Naive B cell (primary cell): Measurements from ENCODE around the gene CCNI2. TPM values are rescaled to one million over a fixed set of nuclear protein-coding genes. Genes with fewer than 3 reads are reported as not detected.

Source experiments
- ATAC-seq, 2 donors: fragments of 150-1000 bp; cut with Tn5 transposase; 2 replicates each; pipeline ENCODE4 v1.10.0; 2021; ENCODE audit warnings: low read depth in 2 of 2, mild to moderate bottlenecking in 2 of 2, moderate library complexity in 2 of 2
- DNase-seq: peaks from one replicate; pipeline ENCODE4 v3.0.0; 2022
- H3K27ac Mint-ChIP-seq, 6 donors: one replicate each; pipeline ENCODE4 v1.8.0; 2020 to 2022; ENCODE audit warnings: mild to moderate bottlenecking in 6 of 6, mixed read lengths in 6 of 6, moderate library complexity in 5 of 6, inconsistent platforms in 2 of 6
- H3K27me3 Mint-ChIP-seq, 3 donors: one replicate each; pipeline ENCODE4 v1.8.0; 2021 to 2022; ENCODE audit warnings: mixed read lengths in 3 of 3, mild to moderate bottlenecking in 1 of 3
- H3K36me3 Mint-ChIP-seq, 2 donors: one replicate each; pipeline ENCODE4 v1.8.0; 2020 to 2022; ENCODE audit warnings: mixed read lengths in 2 of 2, inconsistent platforms in 1 of 2, mild to moderate bottlenecking in 1 of 2
- H3K4me1 Mint-ChIP-seq, 3 donors: one replicate each; pipeline ENCODE4 v1.8.0; 2020 to 2022; ENCODE audit warnings: mixed read lengths in 3 of 3, inconsistent platforms in 1 of 3, mild to moderate bottlenecking in 1 of 3, moderate library complexity in 1 of 3
- H3K4me3 Mint-ChIP-seq, 8 donors: one replicate each; pipeline ENCODE4 v1.8.0; 2020 to 2022; ENCODE audit warnings: mild to moderate bottlenecking in 8 of 8, mixed read lengths in 8 of 8, moderate library complexity in 8 of 8, inconsistent platforms in 2 of 8
- H3K9me3 Mint-ChIP-seq, 7 donors: one replicate each; pipeline ENCODE4 v1.8.0; 2020 to 2022; ENCODE audit warnings: mixed read lengths in 7 of 7, mild to moderate bottlenecking in 5 of 7, inconsistent platforms in 2 of 7, moderate library complexity in 1 of 7
- polyA plus RNA-seq, 6 donors: library from polyadenylated mRNA; unstranded; fragments of 300-500 nt; fragmentation: Illumina TruSeq; gene quantifications; one replicate each; pipeline ENCODE4 v1.2.3, GENCODE V29; 2021; ENCODE audit warnings: low read depth in 6 of 6

The CCNI2 gene
- polyA plus RNA-seq, 6 donors from 2014 or later = not detected

DNA sequence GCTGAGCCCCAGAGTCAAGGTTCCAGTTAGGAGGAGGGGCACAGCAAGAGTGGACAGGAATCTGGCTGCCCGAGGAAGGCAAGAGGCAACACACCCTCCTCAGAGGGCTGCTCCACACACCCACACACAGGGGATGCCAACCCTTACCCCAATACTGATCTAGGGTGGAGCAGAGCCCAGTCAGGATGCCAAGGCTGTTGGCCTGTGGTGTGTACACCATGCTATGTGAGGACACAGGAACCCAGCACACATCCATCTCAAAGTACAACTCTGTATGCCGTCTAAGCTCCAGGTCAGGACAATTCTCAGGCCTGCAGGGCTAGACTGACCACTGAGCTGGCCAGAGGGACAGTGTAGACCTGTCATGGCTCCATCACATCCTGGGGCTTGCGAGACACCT is 27.2 kb downstream of the CCNI2 start:
- Mint-ChIP-seq H3K4me1 (peaks cover 7 to 13% (median 11%) of the 10 kb centered on the region in 3 donors), H3K27me3 (peaks cover 44 to 53% (median 45%) of the 10 kb centered on the region in 3 donors), H3K4me3 (no peak overlapping the region), H3K36me3 (no peaks in the 10 kb centered on the region), H3K9me3 (no peaks in the 10 kb centered on the region), H3K27ac (no peak overlapping the region)
- no peak for ATAC-seq
- DNase-seq = no peak

DNA sequence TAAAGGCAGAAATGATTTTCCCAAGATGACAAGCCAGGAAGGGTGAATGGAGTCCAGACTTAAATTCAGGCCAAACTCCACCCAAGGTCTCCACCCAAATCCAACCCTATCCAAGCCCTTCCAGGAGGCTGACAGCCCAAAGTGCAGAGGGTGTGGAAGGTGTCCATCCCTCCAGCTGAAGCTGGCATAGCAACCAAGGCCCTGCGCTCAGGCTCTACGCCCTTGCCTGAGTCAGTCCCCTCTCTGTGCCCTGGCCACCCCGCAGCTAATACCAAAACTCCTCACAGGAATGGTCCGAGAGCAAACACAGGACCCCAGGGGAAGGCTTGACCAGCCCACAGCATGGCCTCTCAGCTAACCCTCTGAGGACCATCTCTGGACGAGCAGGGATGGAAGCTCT is 27.7 kb downstream of the CCNI2 start:
- Mint-ChIP-seq H3K36me3 (no peaks in the 10 kb centered on the region), H3K4me3 (peak overlapping the region in 2 of 8 donors; percentile 4 to 35), H3K4me1 (peaks cover 7 to 13% (median 11%) of the 10 kb centered on the region in 3 donors), H3K27ac (no peak overlapping the region), H3K9me3 (no peaks in the 10 kb centered on the region), H3K27me3 (peaks cover 48 to 58% (median 50%) of the 10 kb centered on the region in 3 donors)
- ATAC-seq (no peak), DNase-seq (no peak)

DNA sequence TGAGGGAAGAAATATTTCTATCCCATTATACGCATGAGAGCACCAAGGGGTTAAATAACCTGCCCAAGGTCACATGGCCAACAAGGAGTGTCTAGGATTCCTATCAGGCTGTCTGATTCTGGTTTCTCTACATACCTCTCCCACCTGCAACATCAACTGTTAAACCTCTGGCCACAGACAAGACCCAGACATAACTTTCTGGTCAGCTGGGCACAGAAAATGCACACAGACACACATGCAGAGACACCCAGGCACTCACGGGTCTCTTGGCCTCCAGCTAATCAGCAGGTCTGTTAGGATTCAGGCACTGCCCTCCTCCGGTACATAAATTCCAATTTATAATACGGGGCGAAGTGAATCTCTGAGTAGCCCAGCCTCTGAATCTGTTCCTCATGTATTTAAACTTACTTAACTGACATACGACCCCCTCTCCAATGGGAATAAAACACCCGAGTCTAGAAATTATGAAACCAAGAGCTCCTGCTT is 28.3 kb downstream of the CCNI2 start:
- peak overlapping the region in 7 of 8 donors; percentile 6 to 79 (median 44) for H3K4me3 Mint-ChIP-seq
- H3K27ac Mint-ChIP-seq = no peak overlapping the region

DNA sequence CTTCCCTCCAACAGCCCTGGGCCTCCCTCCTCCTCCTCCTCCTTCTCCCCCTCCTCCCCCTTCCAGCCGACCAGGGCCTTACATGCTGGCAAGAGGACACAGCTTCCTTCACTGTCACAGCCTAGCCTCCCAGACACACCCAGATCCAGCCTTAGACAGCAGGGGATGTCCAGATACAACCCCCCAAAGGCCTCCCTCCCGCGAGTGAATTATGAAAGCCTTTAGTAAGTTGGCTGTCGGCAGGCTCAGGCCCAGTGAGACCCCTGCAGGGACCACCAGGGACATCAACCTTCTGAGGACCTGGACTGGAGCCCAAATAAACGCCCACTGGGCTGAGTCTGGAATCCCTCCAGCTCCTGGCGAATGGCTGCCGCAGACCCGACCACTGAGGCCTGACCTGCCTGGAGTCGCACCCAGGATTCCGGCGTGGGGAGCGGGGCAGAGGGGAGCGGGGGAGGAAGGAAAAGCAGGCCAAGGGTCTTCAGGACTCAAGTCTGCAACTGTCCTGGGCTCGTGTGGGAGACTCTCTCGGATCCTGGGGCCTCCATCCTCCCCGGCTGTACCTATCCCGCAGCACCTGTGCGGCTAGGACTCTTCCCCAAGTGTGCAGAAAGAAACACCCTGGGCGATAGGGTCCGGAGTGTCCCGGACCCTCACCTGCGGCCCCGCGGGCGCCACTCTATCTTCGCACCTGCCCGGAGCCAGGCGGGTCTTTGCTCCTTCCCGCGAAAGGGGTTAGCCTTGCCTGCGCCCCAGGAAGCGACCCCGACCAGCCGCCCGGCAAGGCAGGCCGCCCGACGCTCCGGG is 29.1 kb downstream of the CCNI2 start:
- no peaks in the 10 kb centered on the region for H3K36me3 Mint-ChIP-seq
- no peak overlapping the region for H3K27ac Mint-ChIP-seq
- ATAC-seq = peak; percentile 22 to 26
- H3K4me3 Mint-ChIP-seq = peak overlapping the region; percentile 17 to 84 (median 74)
- H3K9me3 Mint-ChIP-seq = no peaks in the 10 kb centered on the region
- peaks cover 49 to 67% (median 64%) of the 10 kb centered on the region in 3 donors for H3K27me3 Mint-ChIP-seq
- no peak for DNase-seq
- H3K4me1 Mint-ChIP-seq = peaks cover 7 to 13% (median 11%) of the 10 kb centered on the region in 3 donors

More for the DNA sequence above, 28.3 kb downstream of the CCNI2 start:
- ATAC-seq (no peak), DNase-seq (no peak)
- Mint-ChIP-seq H3K4me1 (peaks cover 7 to 13% (median 11%) of the 10 kb centered on the region in 3 donors), H3K27me3 (peaks cover 49 to 60% (median 56%) of the 10 kb centered on the region in 3 donors), H3K9me3 (no peaks in the 10 kb centered on the region), H3K36me3 (no peaks in the 10 kb centered on the region)

DNA sequence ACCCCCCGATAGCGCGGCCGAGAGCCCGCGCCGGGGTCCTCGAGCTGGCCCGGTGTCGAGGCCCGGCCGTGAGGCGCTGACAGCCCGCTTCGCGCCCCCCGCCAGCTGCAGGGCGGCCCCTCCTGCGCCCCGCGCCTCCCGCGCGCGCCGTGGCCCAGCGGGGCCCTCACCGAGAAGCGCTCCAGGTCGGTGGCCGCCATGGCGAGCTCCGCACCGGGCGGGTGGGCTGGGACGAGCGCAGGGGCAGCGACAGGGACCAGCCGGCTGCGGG is 29.6 kb downstream of the CCNI2 start:
- no peak for ATAC-seq

DNA sequence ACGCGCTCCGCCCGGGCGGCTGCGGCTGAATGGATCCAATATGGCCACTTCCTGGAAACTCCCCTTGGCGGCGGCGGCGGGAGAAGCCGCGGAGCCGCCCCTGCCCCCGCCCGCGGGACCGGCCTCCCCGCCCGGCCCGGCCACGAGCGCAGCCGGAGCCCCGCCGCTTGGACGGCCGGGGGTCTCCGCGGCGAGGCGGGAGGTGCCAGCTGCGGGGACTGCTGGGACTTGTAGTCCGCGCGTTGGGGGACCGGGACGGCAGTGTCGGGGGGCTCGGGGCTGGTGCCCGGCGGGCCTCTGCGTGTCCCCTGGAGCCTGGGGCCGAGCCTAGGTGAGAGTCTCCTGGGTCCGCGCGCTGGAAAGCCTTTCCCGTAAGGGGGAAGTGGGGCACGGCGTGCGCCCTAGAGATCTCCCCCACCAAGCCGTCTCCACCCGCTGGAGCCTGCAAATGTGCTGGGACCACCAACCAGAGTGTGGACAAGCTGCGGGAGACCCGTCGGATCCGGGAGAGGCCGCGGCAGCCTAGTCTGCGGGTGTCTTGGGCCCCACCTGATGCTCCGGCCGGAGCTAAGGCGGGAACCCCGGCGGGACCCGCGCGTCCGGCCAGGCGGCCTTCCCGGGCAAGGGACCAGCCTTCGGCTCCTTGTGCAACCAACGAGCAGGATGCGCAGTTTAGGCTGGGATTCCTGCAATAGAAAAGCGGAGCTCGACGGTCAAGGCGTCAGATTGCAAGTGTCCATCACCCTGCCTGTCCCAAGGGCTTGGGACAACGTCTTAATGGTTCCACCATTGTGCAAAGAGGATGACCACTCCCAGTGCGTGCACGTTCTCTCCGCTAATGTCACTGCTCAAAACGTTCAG is 30.2 kb downstream of the CCNI2 start, which contains the start of gene SEPTIN8:
TSS of gene SEPTIN8 (minus strand) at position 31 of the 861 bp plus-strand sequence. CDS start 102 bp downstream, outside the sequence.
- no peaks in the 10 kb centered on the region for H3K9me3 Mint-ChIP-seq

More for the DNA sequence above, 29.6 kb downstream of the CCNI2 start:
- no peaks in the 10 kb centered on the region for H3K36me3 Mint-ChIP-seq
- no peaks in the 10 kb centered on the region for H3K9me3 Mint-ChIP-seq
- H3K4me3 Mint-ChIP-seq = peak overlapping the region in 1 of 8 donors; percentile 80
- H3K27ac Mint-ChIP-seq = no peak overlapping the region
- peaks cover 7 to 13% (median 11%) of the 10 kb centered on the region in 3 donors for H3K4me1 Mint-ChIP-seq
- peaks cover 55 to 72% (median 69%) of the 10 kb centered on the region in 3 donors for H3K27me3 Mint-ChIP-seq
- DNase-seq = peak; percentile 7

DNA sequence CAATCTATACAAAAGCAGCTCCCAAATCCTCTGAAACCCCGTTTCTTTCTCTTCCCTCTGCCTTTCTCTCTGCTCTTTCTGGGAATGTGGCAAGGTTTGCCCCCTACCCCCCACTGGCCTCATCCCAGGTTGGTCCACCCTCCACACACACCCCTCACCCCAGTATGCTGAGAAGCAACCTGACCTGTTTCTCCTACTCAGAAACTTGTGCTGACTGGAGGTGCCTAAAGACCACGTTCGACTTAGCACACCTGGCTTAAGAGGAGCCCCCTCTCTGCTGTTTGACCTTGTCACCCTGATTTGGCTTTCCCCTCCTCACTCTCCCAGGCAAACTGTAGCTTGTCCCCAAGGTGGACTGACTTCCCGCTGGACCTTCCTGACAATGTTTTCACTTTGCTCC is 30.9 kb downstream of the CCNI2 start:
- peak overlapping the region in 4 of 6 donors; percentile 14 to 68 (median 38) for H3K27ac Mint-ChIP-seq

More for the DNA sequence above, 30.2 kb downstream of the CCNI2 start, which contains the start of gene SEPTIN8:
- Mint-ChIP-seq H3K4me3 (peak within 1 kb of the TSS; percentile 71 to 89 (median 81)), H3K27ac (peak within 1 kb of the TSS in 2 of 6 donors; percentile 60 to 68), H3K27me3 (peaks cover 56 to 75% (median 73%) of the 10 kb centered on the region in 3 donors), H3K4me1 (peaks cover 7 to 13% (median 11%) of the 10 kb centered on the region in 3 donors), H3K36me3 (no peaks in the 10 kb centered on the region)
- ATAC-seq (peak; percentile 81 to 83), DNase-seq (peak; percentile 44)

DNA sequence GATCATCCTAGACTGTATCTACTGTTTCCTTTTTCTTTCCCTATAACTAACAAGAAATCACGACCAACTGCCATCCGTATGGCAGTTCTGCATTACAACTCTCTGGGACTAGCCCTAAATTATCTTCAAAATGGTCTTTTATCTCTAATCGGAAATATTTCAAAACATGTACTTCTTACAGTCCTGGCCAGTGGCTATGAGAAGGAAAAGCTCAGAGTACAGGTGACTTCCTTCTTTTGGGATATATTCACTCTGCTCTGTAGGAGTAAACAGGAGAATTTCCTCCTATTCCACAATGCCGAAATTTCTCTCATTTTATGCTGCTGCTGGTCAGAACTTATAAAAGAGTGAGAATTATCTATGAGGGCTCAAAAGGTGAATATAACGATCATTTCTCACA is 31.6 kb downstream of the CCNI2 start:
- H3K27me3 Mint-ChIP-seq = peaks cover 57 to 76% (median 71%) of the 10 kb centered on the region in 3 donors
- H3K4me3 Mint-ChIP-seq = peak overlapping the region in 3 of 8 donors; percentile 3 to 82 (median 80)

More for the DNA sequence above, 30.9 kb downstream of the CCNI2 start:
- H3K27me3 Mint-ChIP-seq = peaks cover 59 to 78% (median 71%) of the 10 kb centered on the region in 3 donors
- no peak for DNase-seq
- peak overlapping the region; percentile 67 to 89 (median 78) for H3K4me3 Mint-ChIP-seq
- no peaks in the 10 kb centered on the region for H3K36me3 Mint-ChIP-seq
- no peaks in the 10 kb centered on the region for H3K9me3 Mint-ChIP-seq
- ATAC-seq = no peak
- H3K4me1 Mint-ChIP-seq = peaks cover 7 to 13% (median 11%) of the 10 kb centered on the region in 3 donors

DNA sequence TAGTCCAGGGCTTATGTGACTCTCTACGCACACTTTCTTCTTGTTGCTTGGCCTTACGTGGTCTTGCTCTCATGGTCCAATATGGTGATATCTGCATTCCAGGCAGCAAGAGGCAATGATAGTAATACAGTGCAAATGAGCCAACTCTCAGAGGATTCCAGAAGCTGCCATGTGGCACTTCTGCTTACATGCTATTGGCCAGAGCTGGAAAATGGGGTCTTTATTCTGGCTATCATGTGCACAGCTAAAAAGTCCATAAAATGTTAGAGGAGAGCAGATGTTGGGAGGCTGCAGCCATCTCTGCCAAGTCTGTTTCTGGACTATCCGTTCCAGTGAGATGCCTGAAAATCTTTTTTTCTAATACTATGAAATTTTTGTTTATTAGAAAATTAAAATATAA is 32.7 kb downstream of the CCNI2 start:
- H3K4me1 Mint-ChIP-seq = peaks cover 8 to 14% (median 12%) of the 10 kb centered on the region in 3 donors
- DNase-seq (no peak), ATAC-seq (no peak)
- peak overlapping the region in 1 of 8 donors; percentile 82 for H3K4me3 Mint-ChIP-seq
- no peak overlapping the region for H3K27ac Mint-ChIP-seq
- H3K36me3 Mint-ChIP-seq = peaks cover 0 to 2% of the 10 kb centered on the region in 2 donors
- H3K9me3 Mint-ChIP-seq = no peaks in the 10 kb centered on the region
- H3K27me3 Mint-ChIP-seq = peaks cover 53 to 69% (median 63%) of the 10 kb centered on the region in 3 donors

More for the DNA sequence above, 31.6 kb downstream of the CCNI2 start:
- DNase-seq = no peak
- H3K27ac Mint-ChIP-seq = no peak overlapping the region
- no peaks in the 10 kb centered on the region for H3K36me3 Mint-ChIP-seq
- peaks cover 7 to 13% (median 11%) of the 10 kb centered on the region in 3 donors for H3K4me1 Mint-ChIP-seq
- no peak for ATAC-seq
- H3K9me3 Mint-ChIP-seq = no peaks in the 10 kb centered on the region

DNA sequence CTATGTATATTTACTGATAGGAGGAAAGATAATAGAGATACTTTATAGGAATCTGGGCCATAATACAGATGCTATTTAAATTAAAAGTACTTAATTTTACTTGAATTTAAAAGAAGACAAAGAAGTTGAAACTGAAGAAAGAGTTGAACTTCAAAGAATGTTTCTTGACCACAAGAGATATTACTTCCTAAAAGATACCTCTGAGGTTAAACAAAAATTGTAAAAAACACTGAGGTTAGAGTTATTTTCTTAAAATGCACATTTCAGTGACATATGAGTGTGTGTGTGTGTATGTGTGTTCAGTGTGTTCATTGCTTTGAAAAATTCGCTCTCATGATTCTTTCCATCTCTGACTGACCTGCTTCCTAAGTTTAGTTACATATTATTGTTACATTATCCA is 33.4 kb downstream of the CCNI2 start:
- no peaks in the 10 kb centered on the region for H3K9me3 Mint-ChIP-seq
- DNase-seq (no peak), ATAC-seq (no peak)
- H3K4me3 Mint-ChIP-seq = peak overlapping the region in 1 of 8 donors; percentile 22
- peaks cover 51 to 69% (median 63%) of the 10 kb centered on the region in 3 donors for H3K27me3 Mint-ChIP-seq
- H3K27ac Mint-ChIP-seq = no peak overlapping the region
- peaks cover 10 to 18% (median 14%) of the 10 kb centered on the region in 3 donors for H3K4me1 Mint-ChIP-seq
- H3K36me3 Mint-ChIP-seq = peaks cover 0 to 6% of the 10 kb centered on the region in 2 donors

DNA sequence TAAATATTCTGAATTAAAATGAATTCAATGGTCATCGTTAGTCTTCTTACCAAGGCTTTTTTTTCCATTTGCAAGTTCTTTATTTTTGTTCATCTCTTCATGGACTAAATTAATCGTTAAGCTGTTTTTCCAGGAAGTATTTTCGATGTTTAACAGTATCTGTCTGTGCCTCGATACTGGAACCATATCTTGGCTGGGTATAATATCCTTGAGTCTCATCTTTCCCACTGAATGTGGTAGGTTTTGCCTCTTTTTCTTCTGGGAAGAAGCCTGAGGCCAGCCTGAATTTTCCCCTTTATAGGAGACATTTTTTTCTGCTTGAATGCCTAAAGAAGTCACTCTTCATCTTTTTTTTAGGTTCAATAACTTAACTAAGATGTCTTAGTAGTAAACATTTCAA is 33.8 kb downstream of the CCNI2 start:
- no peak for ATAC-seq
- no peak for DNase-seq
- Mint-ChIP-seq H3K4me1 (peaks cover 10 to 18% (median 12%) of the 10 kb centered on the region in 3 donors), H3K4me3 (peak overlapping the region in 1 of 8 donors; percentile 22), H3K27me3 (peaks cover 54 to 72% (median 65%) of the 10 kb centered on the region in 3 donors), H3K9me3 (no peaks in the 10 kb centered on the region), H3K36me3 (peaks cover 0 to 6% of the 10 kb centered on the region in 2 donors), H3K27ac (no peak overlapping the region)

DNA sequence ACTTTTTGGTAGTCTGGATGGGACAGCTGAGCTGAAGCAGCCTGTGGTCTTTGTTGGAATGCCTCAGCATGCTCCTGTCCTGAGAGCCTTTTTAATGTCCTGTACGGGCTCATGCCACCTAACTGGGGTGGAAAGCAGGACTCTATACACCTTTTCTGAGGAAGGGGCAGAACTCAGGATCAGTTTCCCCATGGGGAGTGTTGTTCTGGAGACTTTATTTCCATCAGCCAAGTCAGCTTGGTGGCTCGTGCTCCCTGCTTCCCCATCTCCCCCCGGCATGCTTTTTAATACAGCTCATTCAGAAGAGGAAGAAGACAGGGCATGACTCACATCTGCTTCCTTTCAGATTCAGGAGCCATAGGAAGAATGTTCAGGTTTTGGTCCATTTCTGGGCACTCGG is 34.9 kb downstream of the CCNI2 start:
- Mint-ChIP-seq H3K27me3 (peaks cover 56 to 74% (median 70%) of the 10 kb centered on the region in 3 donors), H3K4me1 (peaks cover 10 to 18% (median 10%) of the 10 kb centered on the region in 3 donors), H3K27ac (no peak overlapping the region), H3K9me3 (peaks cover 0 to 2% (median 0%) of the 10 kb centered on the region in 7 donors), H3K36me3 (peaks cover 0 to 6% of the 10 kb centered on the region in 2 donors), H3K4me3 (no peak overlapping the region)
- DNase-seq (no peak), ATAC-seq (no peak)

DNA sequence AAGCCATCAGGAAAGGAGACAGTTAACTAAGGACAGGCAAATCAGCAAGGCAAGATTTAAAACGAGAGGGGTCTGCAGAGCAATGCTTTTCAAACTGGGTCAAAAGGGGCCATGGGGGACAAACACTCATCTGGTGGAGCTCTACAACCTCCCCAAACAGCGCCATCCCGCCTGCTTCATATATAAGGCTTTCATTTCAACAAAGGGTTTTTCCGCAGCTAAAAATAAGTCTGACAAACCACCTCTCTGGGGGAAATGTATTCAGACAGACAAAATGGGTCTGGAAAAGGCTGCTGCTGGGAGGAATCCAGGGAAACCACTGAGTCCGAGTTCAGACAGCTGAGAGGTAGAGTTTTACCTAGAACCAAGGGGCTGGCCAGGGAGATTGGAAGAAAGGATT is 38.1 kb downstream of the CCNI2 start:
- Mint-ChIP-seq H3K36me3 (peaks cover 0 to 6% of the 10 kb centered on the region in 2 donors), H3K4me3 (no peak overlapping the region), H3K4me1 (peaks cover 3 to 5% (median 3%) of the 10 kb centered on the region in 3 donors), H3K9me3 (peaks cover 0 to 2% (median 0%) of the 10 kb centered on the region in 7 donors), H3K27ac (peak overlapping the region in 1 of 6 donors; percentile 49), H3K27me3 (peaks cover 33 to 50% (median 47%) of the 10 kb centered on the region in 3 donors)
- DNase-seq (no peak), ATAC-seq (no peak)
